ENCODE results near the gene SLC38A10. TPM values are rescaled to one million over a fixed set of nuclear protein-coding genes. Genes with fewer than 3 reads are reported as not detected.

SLC38A10 gene
- total RNA-seq, 4 donors from 2014 or later, result 37.8 to 49.8 (median 45.3) TPM

DNA sequence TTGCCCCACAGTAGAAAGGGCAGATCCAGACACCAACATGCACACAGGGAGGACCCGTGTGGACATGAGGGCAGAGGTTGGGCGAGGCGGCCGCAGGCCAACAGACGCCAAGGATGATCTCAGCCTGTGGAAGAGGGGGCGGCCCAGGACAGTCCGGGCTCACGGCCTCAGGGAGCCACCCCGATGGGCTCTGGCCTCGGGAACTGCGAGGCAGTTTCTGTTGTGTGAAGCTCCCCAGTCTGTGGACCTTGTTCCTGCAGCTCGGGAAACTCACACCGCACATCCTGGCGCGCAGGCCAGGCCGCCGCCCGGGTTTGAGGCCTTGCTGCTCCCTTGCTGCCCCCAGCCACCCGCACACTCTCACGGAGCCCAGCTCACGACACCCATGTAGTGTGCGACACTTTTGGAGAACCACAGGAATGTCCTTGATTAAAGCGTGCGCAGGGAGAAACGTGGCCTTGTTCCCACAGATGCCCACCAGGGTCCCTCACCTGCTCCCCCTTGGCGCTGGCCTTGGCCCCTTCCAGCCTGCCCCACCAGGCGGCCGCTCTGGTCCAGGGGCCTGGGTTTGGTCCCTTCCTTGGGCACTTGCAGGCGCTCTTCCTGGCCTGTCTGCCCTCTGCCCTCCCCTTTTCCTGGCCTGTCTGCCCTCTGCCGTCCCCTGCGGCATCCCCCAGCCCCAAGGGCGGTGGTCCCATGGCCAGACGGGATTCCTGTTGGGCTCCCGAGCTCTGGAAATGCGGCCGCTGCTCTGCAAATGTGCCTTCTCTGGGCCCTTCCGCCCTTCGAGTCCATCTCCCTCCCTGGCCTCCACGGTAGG is 9.3 kb upstream of the SLC38A10 start:
- H3K27me3 ChIP-seq, result peaks cover 0 to 6% (median 0%) of the 10 kb centered on the region in 4 donors
- H3K4me3 ChIP-seq, result no peak overlapping the region
- H3K36me3 ChIP-seq, result no peaks in the 10 kb centered on the region
- H3K27ac ChIP-seq, result no peak overlapping the region
- TF ChIP-seq POLR2A (IDR thresholded peaks at IDR 0.05), result no peak
- TF ChIP-seq, protein P1, sequence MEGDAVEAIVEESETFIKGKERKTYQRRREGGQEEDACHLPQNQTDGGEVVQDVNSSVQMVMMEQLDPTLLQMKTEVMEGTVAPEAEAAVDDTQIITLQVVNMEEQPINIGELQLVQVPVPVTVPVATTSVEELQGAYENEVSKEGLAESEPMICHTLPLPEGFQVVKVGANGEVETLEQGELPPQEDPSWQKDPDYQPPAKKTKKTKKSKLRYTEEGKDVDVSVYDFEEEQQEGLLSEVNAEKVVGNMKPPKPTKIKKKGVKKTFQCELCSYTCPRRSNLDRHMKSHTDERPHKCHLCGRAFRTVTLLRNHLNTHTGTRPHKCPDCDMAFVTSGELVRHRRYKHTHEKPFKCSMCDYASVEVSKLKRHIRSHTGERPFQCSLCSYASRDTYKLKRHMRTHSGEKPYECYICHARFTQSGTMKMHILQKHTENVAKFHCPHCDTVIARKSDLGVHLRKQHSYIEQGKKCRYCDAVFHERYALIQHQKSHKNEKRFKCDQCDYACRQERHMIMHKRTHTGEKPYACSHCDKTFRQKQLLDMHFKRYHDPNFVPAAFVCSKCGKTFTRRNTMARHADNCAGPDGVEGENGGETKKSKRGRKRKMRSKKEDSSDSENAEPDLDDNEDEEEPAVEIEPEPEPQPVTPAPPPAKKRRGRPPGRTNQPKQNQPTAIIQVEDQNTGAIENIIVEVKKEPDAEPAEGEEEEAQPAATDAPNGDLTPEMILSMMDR (IDR thresholded peaks at IDR 0.05), result no peak
- peaks cover 12 to 38% (median 18%) of the 10 kb centered on the region in 3 donors for H3K4me1 ChIP-seq
- intact Hi-C loops (cut with DNase I), result no loop called here
- DNase-seq, result no peak
- H3K9me3 ChIP-seq, result no peaks in the 10 kb centered on the region
- WGBS, 2 donors, result 92% methylated on average over 20 to 34 of the region's 39 CpGs

DNA sequence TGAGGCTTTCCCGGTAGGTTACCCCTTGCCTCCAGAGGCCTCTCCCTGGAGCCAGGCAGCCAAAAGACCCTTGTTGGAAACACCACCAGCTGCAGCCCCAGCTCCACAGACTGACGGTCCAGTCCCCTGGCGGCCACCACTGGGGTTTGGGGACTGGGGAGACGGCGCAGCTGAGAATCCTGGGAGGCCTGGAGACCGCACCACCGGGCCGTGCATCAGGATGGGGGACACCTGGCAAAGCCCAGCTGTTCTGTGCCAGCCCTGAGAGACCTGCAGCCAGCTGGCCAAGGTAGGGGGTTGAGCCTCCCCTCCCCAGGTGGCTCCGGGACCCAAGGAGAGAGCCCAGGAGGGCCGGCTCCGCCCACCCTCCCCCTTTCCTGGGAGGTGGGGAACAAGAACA is 8.3 kb upstream of the SLC38A10 start:
- no peak for TF ChIP-seq POLR2A (IDR thresholded peaks at IDR 0.05)
- TF ChIP-seq, protein P1 (IDR thresholded peaks at IDR 0.05), result no peak
- Histone ChIP-seq H3K4me1 (peaks cover 5 to 28% (median 8%) of the 10 kb centered on the region in 3 donors), H3K36me3 (no peaks in the 10 kb centered on the region), H3K9me3 (no peaks in the 10 kb centered on the region), H3K27ac (no peak overlapping the region), H3K27me3 (peaks cover 0 to 6% (median 0%) of the 10 kb centered on the region in 4 donors), H3K4me3 (no peak overlapping the region)
- DNase-seq, result no peak
- intact Hi-C loops (cut with DNase I), result no loop called here
- WGBS, 2 donors, result 72% methylated on average over 4 of the region's 11 CpGs; no CpG with 5 or more reads in 1 of the 2 donors

DNA sequence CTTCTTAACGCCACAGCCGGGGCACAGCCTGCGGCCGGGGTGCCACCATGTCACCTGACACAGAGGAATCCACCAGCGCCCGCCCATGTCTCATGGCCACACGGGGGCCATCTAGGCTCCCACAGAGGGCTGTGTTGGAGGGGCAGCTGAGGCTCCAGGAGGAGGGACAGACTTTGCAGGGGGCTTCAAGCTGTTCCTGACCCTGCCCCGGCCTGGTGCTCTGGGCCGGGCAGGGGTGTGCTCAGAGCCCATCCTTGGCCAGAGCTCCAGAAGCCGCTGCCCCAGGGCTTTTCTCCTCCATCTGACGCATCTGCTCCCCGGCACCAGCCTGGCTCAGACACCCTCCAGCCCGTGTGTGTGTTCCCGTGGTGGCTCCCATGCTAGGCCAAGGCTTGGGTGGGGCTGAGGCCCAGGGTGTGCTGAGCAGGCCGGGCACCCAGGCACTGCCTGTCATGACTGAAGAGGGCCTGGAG is 7.8 kb upstream of the SLC38A10 start:
- H3K9me3 ChIP-seq, result no peaks in the 10 kb centered on the region
- no peak overlapping the region for H3K4me3 ChIP-seq
- TF ChIP-seq POLR2A (IDR thresholded peaks at IDR 0.05), result no peak
- TF ChIP-seq, protein P1 (IDR thresholded peaks at IDR 0.05), result peak in 1 of 6 experiments; percentile 12
- peaks cover 5 to 25% (median 8%) of the 10 kb centered on the region in 3 donors for H3K4me1 ChIP-seq
- DNase-seq, result no peak
- intact Hi-C loops (cut with DNase I), result no loop called here
- no peak overlapping the region for H3K27ac ChIP-seq
- WGBS, 2 donors, result 50 to 90% methylated on average over 3 to 4 of the region's 15 CpGs
- H3K36me3 ChIP-seq, result no peaks in the 10 kb centered on the region
- peaks cover 0 to 6% (median 0%) of the 10 kb centered on the region in 4 donors for H3K27me3 ChIP-seq

DNA sequence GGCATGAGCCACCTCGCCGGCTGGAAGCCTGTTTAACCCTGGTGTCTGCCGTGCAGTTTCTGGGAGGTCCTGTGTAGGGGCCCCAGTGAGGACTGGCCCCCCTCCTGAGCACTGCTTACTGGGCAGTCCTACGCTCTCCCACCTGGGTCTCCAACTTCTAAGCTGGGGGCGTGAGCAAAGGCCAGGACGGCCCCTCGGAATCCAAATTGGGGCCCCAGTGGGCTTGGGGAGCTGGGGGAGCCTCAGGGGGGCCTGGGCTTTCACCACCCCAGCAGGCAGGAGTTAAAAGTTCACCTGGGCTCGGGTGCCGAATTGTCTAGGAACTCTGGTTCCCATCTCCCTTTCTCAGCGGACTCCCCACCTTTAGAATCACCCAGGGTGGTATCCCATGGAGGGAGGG is 7.2 kb upstream of the SLC38A10 start:
- Histone ChIP-seq H3K27ac (no peak overlapping the region), H3K9me3 (no peaks in the 10 kb centered on the region), H3K4me1 (peaks cover 5 to 25% (median 8%) of the 10 kb centered on the region in 3 donors), H3K36me3 (no peaks in the 10 kb centered on the region), H3K27me3 (peaks cover 0 to 6% (median 0%) of the 10 kb centered on the region in 4 donors), H3K4me3 (no peak overlapping the region)
- 92 to 100% methylated on average over 1 to 2 of the region's 10 CpGs for WGBS, 2 donors
- no peak for DNase-seq
- intact Hi-C loops (cut with DNase I), result no loop called here
- TF ChIP-seq POLR2A (IDR thresholded peaks at IDR 0.05), result no peak
- TF ChIP-seq, protein P1 (IDR thresholded peaks at IDR 0.05), result no peak
